GM18507 (cell line): Measurements from ENCODE around the gene KATNAL1.
"Not testable (repeated sequence)": the region's sequence is repeated elsewhere in the genome, so short reads cannot be mapped to it uniquely, and the experiment has no call there.

Source experiments
- DNase-seq: peaks from one replicate; pipeline ENCODE4 v3.0.0; 2011; ENCODE audit warnings: low read depth; ENCODE audit not compliant: insufficient read length; ENCODE audit errors: extremely low spot score
- FAIRE-seq: peaks from 2 replicates; lab custom pipeline; 2011; peaks lifted over from hg19 to GRCh38; lab: Jason Lieb, UNC

Gene KATNAL1

GRCh38 chr13:30178976-30179375 is 128.4 kb downstream of the KATNAL1 start:
- no peak for DNase-seq
- FAIRE-seq, result no peak

DNA sequence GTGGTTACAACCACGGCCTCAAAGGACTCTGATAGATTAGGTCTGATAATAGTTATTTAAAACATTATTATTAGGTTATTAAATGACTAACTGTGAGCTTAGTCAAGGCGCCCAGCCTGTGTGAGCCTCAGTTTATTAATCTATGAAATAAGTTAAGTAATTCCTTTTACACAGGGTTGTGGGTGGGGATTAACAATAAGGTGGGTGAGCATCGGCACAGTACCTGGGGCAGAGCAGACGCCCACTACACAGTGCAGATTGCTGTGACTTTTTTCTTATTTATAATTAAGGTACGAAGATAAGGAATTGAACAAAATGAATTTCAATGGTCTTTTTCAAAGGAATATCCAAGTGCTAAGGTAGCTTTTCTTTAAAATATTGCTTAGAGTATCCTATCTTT is 132.2 kb downstream of the KATNAL1 start:
- no peak for FAIRE-seq

GRCh38 chr13:30174250-30174649 is 133.1 kb downstream of the KATNAL1 start:
- not testable (repeated sequence) for DNase-seq, FAIRE-seq

More for the DNA sequence above, 132.2 kb downstream of the KATNAL1 start:
- no peak for DNase-seq

DNA sequence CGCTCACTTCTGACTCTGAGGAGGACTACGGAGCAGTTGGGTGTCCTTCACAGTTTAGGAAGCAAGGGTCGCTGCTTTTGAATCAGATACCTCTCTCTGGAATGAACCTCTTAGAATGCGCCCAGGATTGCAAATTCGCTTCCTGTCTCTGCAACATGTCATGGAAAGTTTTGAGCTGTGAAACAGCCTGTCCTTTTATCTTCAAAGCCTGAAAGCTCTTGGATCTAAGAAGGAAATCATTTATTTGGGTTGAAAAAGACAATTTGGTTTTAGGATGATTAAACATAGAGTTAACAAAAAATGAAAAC is 134.1 kb downstream of the KATNAL1 start:
- DNase-seq (no peak), FAIRE-seq (no peak)

- DNase-seq (no peak), FAIRE-seq (no peak)
Observed at GRCh38 chr13:30172593-30173302, 134.6 kb downstream of the KATNAL1 start.

GRCh38 chr13:30170569-30170968 is 136.8 kb downstream of the KATNAL1 start:
- DNase-seq (no peak), FAIRE-seq (no peak)

GRCh38 chr13:30169442-30169841 is 137.9 kb downstream of the KATNAL1 start:
- FAIRE-seq, result peak; percentile 59
- no peak for DNase-seq

GRCh38 chr13:30165796-30166195 is 141.6 kb downstream of the KATNAL1 start:
- FAIRE-seq (no peak), DNase-seq (no peak)

- FAIRE-seq (no peak), DNase-seq (no peak)
Observed at GRCh38 chr13:30165071-30165470, 142.3 kb downstream of the KATNAL1 start.

GRCh38 chr13:30164146-30164545 is 143.2 kb downstream of the KATNAL1 start:
- FAIRE-seq, result no peak
- no peak for DNase-seq

- no peak for DNase-seq
- FAIRE-seq, result no peak
Observed at GRCh38 chr13:30163441-30163840, 143.9 kb downstream of the KATNAL1 start.

DNA sequence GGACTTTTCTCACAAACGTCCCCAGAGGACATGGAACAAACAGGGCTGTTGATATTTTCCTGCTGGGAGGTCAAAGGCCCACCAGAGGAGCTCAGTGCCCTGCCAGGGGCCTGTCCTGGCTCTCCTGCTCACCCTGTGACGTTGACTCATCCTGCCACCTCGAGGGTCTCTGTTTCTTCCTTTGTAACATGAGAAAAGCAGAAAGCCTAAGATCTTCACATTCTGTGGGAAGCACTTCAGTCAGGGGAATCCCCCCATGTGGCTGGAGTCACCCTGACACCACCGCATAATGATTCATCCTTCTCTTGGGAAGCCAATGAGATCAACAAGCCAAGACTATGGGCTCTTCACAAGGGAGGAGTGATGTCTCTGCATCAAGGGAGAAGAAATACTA is 147.9 kb downstream of the KATNAL1 start:
- peak; percentile 55 for FAIRE-seq
- DNase-seq, result no peak

- DNase-seq, result no peak
- peak; percentile 59 for FAIRE-seq
Observed at GRCh38 chr13:30158774-30159445, 148.4 kb downstream of the KATNAL1 start.

- DNase-seq (no peak), FAIRE-seq (peak; percentile 79)
Observed at GRCh38 chr13:30157616-30157993, 149.7 kb downstream of the KATNAL1 start.

- FAIRE-seq (no peak), DNase-seq (no peak)
Observed at GRCh38 chr13:30156826-30157615, 150.3 kb downstream of the KATNAL1 start.

- no peak for DNase-seq
- FAIRE-seq, result no peak
Observed at GRCh38 chr13:30156270-30156669, 151.1 kb downstream of the KATNAL1 start.

- FAIRE-seq, result no peak
- DNase-seq, result no peak
Observed at GRCh38 chr13:30154931-30155330, 152.4 kb downstream of the KATNAL1 start.

DNA sequence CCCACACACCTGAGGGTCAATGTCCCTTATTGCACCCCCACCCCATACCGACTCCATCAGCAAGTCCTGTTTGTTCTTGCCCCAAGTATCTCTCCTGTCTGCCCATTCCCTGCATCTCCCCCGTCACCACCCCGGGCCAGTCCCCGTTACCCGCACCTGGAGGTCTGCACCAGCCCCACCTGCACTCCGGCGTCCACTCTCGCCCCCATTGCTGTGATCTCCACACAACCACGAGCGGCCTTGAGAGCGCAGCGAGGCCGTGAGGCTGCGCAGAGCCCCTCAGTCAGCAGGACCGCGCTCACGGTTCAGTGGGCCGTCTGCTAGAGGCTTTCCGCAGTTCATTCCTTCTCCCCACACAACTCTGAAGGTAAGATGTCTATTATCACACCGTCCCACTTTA is 152.8 kb downstream of the KATNAL1 start:
- no peak for FAIRE-seq
- DNase-seq, result no peak

GRCh38 chr13:30153545-30154426 is 153.6 kb downstream of the KATNAL1 start:
- DNase-seq (no peak), FAIRE-seq (no peak)
